Tibial artery (tissue), 4 donors: ENCODE results near the gene CCL27.

Experiments
- DNase-seq, 2 donors: peaks; one replicate each; pipeline ENCODE4 v3.0.0-alpha.2; 2019
- H3K27ac ChIP-seq, 2 donors: fragments of 200-600 bp; sonication (generic) in 1 of 2; 1 replicate in 1 of 2; 2 replicates in 1 of 2; pipeline ENCODE4 v1.5.1; 2018 to 2019; ENCODE audit warnings: mild to moderate bottlenecking in 1 of 2
- H3K27me3 ChIP-seq, 2 donors: fragments of 200-600 bp; sonication (generic) in 1 of 2; one replicate each; pipeline versions ENCODE4 v1.5.1 to v1.6.0; 2016 to 2019
- H3K36me3 ChIP-seq, 3 donors: fragments of 200-600 bp; sonication (generic) in 2 of 3; one replicate each; pipeline ENCODE4 v1.5.1; 2016 to 2019; ENCODE audit warnings: mild to moderate bottlenecking in 2 of 3
- H3K4me1 ChIP-seq, 4 donors: fragments of 200-600 bp; sonication (generic) in 2 of 4; 1 replicate in 3 of 4; 2 replicates in 1 of 4; pipeline ENCODE4 v1.5.1; 2016 to 2019
- H3K4me3 ChIP-seq, 2 donors: fragments of 200-600 bp; sonication (generic) in 1 of 2; 1 replicate in 1 of 2; 2 replicates in 1 of 2; pipeline ENCODE4 v1.5.1; 2018 to 2019; ENCODE audit warnings: mild to moderate bottlenecking in 2 of 2
- H3K9me3 ChIP-seq, 3 donors: fragments of 200-600 bp; sonication (generic) in 1 of 3; one replicate each; pipeline ENCODE4 v1.5.1; 2016 to 2019
- intact Hi-C: fragments of 100-400 bp; cut with DNase I; formaldehyde crosslinking; loops from one replicate; pipeline ENCODE4 v1.15.0; 2023; ENCODE audit warnings: low total_unique reads
- TF ChIP-seq, protein P1 (sequence below), 2 experiments: fragments of 200-600 bp in 1 of 2; fragments of 450-650 bp in 1 of 2; IDR thresholded peaks; one replicate each; pipeline ENCODE4 v1.5.1; 2017 to 2019; ENCODE audit warnings: antibody characterized with exemption in 2 of 2, mild to moderate bottlenecking in 1 of 2, moderate library complexity in 1 of 2

CCL27 gene

DNA sequence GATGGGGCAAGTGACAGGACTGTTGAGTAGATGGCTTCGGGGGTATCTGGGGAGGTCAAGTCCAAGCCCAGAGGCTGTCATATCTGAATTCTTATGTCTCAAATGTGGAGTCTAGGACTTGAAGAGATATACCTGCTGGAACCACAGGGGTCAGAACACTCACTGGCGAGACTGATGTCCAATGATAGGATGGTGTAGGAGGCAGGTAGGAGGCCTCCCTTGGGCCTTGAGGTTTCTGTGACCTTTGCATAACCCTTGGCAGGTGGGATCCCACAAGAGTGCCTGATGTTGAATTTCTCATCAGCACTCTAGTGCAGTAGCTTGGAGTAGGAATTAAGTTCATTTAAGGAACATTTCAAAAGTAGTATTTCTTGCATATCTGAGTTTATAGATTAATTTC is 44.7 kb upstream of the CCL27 start:
- Histone ChIP-seq H3K36me3 (no peaks in the 10 kb centered on the region), H3K9me3 (no peaks in the 10 kb centered on the region), H3K27ac (no peak overlapping the region), H3K27me3 (no peaks in the 10 kb centered on the region), H3K4me3 (no peak overlapping the region), H3K4me1 (peaks cover 0 to 4% (median 1%) of the 10 kb centered on the region in 4 donors)
- TF ChIP-seq, protein P1, sequence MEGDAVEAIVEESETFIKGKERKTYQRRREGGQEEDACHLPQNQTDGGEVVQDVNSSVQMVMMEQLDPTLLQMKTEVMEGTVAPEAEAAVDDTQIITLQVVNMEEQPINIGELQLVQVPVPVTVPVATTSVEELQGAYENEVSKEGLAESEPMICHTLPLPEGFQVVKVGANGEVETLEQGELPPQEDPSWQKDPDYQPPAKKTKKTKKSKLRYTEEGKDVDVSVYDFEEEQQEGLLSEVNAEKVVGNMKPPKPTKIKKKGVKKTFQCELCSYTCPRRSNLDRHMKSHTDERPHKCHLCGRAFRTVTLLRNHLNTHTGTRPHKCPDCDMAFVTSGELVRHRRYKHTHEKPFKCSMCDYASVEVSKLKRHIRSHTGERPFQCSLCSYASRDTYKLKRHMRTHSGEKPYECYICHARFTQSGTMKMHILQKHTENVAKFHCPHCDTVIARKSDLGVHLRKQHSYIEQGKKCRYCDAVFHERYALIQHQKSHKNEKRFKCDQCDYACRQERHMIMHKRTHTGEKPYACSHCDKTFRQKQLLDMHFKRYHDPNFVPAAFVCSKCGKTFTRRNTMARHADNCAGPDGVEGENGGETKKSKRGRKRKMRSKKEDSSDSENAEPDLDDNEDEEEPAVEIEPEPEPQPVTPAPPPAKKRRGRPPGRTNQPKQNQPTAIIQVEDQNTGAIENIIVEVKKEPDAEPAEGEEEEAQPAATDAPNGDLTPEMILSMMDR (IDR thresholded peaks at IDR 0.05): no peak
- no peak for DNase-seq
- intact Hi-C loops: loop anchor here (10.0 kb wide), 1 partner anchor 92 kb away; the partner anchor contains the start of gene RPP25L

DNA sequence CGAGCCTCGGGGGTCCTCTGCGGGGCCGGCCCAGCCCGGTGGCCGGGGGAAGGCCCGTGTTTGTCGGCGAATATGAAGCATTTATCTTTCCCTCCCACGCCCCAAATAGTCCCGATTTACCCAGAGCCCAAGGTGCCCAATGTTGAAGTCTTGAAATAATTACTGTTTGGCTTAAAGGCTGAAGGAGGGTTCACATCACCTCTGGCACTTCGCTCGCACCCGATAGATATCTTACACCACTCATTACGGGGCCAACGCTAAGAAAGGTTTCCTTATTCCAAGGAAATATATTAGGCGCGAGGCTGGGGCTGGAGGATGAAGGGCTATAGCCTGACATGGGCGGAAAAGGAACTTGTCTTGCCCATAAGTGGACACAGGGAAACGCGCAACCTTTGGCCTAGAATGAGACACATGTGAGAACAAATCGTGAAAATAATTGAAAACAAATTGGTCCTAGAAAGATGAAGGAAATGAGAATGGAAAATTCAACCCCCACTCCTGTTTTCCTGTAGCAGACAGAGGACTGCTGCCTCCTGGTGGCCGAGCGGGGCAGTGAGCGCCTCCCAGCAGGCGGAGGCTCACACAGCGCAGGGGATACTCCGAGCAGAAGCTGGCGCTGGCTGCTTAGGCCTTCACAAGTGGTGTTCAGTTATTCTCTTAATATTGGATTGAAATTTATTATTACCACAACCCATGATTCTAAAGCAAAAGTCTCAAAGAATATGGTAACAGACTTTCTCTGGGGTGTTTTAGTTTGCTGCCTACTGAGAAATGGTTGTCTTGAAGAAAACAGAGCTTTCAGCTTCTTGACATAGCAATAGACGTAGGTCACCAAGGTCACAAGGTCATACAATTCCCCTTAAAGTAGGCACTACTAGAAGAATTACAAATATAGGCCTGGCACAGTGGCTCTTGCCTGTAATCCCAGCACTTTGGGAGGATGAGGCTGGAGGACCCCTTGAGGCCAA is 39.6 kb upstream of the CCL27 start:
- peak; percentile 86 to 91 for DNase-seq
- Histone ChIP-seq H3K4me3 (peak overlapping the region; percentile 64 to 71), H3K27me3 (no peaks in the 10 kb centered on the region), H3K9me3 (no peaks in the 10 kb centered on the region), H3K27ac (peak overlapping the region; percentile 83), H3K4me1 (peaks cover 0 to 5% (median 4%) of the 10 kb centered on the region in 4 donors), H3K36me3 (no peaks in the 10 kb centered on the region)
- intact Hi-C loops: loop anchor here (10.0 kb wide), 1 partner anchor 87 kb away; the partner anchor contains the start of gene RPP25L
- TF ChIP-seq, protein P1 (IDR thresholded peaks at IDR 0.05): peak; percentile 94 to 99

DNA sequence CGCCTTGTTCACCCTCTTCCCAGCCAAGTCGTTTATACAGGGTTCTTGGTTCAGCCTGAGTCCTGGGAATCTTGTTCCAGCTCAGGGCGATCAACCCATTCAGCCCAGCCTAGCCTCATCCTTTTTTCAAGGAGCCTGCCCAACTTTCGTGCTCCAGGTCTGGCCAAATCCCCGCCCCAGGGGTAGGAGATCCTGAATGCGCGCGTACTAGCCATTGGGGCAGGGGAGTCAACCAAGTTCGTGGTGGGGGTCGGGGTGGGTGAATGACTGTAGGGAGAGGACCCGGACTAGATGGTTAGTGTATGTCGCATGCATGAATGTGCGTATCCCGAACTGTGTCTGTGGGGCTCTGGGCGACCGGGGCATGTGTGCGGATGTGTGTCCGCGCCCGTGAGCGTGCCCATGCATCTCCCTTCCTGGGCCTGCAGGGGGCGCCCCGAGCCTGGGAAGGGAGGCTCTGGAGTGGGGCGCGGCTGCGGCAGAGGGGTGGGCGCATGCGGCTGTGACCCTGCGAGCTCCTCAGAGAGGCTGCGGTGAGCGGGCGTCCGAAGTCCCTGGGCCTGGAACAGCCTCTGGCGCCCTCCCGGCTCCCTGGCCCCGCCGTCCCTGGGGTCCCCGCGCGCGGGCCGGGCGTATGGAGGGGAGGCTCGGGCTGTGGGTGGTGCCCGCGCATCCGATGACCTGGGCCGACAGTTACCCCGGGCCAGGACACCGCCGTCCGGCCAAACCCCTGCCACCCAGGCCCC is 38.7 kb upstream of the CCL27 start:
- DNase-seq: peak; percentile 72 to 84
- intact Hi-C loops: loop anchor here (10.0 kb wide), 1 partner anchor 86 kb away; the partner anchor contains the start of gene RPP25L

DNA sequence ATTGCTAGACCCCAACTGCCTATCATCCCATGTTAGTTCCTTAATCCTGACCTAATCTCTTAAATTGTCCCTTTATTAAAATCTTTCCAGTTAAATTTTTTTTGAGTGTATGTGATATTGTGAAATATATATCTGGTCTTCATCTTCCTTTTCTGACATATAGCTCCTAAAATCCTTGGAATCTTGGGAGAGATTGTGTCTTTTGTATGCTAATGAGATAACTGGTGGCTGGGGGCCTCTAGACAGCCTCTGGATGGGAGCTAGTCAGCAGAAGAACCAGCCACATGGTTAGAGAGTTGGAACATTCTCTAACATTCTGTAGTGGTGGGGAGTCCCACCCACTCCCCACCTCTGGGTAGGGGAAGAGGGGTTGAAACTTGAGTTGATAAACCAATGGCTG is 32.4 kb upstream of the CCL27 start:
- TF ChIP-seq, protein P1 (IDR thresholded peaks at IDR 0.05): no peak
- no peaks in the 10 kb centered on the region for H3K27me3 ChIP-seq
- no peak for DNase-seq
- H3K4me3 ChIP-seq: no peak overlapping the region
- H3K36me3 ChIP-seq: no peaks in the 10 kb centered on the region
- H3K9me3 ChIP-seq: no peaks in the 10 kb centered on the region
- H3K27ac ChIP-seq: no peak overlapping the region
- peaks cover 0 to 18% (median 12%) of the 10 kb centered on the region in 4 donors for H3K4me1 ChIP-seq
- intact Hi-C loops: no loop called here

More for the DNA sequence above, 38.7 kb upstream of the CCL27 start:
- H3K4me1 ChIP-seq: peaks cover 0 to 5% (median 4%) of the 10 kb centered on the region in 4 donors
- H3K9me3 ChIP-seq: no peaks in the 10 kb centered on the region
- H3K36me3 ChIP-seq: no peaks in the 10 kb centered on the region
- H3K27ac ChIP-seq: peak overlapping the region; percentile 83
- H3K4me3 ChIP-seq: peak overlapping the region; percentile 64 to 71
- TF ChIP-seq, protein P1 (IDR thresholded peaks at IDR 0.05): peak; percentile 80 to 94
- no peaks in the 10 kb centered on the region for H3K27me3 ChIP-seq

DNA sequence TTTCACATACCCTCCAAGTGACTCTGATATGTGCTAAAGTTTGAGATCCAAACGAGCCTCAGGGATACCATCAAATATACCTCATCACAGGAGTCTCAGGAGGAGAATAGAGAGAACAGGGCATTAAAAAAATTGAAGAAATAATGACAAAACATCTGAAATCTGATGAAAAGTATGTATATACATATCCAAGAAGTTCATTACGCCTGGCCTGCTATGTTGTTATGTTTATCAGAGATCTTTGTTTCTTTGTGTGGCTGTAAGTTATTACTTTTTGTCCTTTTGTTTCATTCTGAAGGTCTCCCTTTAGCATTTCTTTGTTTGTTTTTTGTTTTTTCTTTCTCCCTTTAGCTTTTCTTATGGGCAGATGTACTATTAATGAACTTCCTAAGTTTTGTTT is 31.1 kb upstream of the CCL27 start:
- no peaks in the 10 kb centered on the region for H3K27me3 ChIP-seq
- H3K36me3 ChIP-seq: no peaks in the 10 kb centered on the region
- H3K4me1 ChIP-seq: peaks cover 0 to 25% (median 17%) of the 10 kb centered on the region in 4 donors
- no peak overlapping the region for H3K4me3 ChIP-seq
- intact Hi-C loops: no loop called here
- DNase-seq: no peak
- no peak overlapping the region for H3K27ac ChIP-seq
- TF ChIP-seq, protein P1 (IDR thresholded peaks at IDR 0.05): no peak
- no peaks in the 10 kb centered on the region for H3K9me3 ChIP-seq
